Prostate gland (tissue), 2 donors: ENCODE results near the gene TAF10.

Source experiments
- POLR2AphosphoS5 ChIP-seq: sonication (generic); formaldehyde crosslinking; IDR thresholded peaks from one replicate; pipeline ENCODE4 v1.6.1; 2017; ENCODE audit warnings: antibody characterized with exemption
- TF ChIP-seq, protein P1 (sequence below), 4 experiments: fragments of 200-600 bp in 2 of 4; fragments of 450-650 bp in 2 of 4; sonication (generic) in 2 of 4; IDR thresholded peaks; 1 replicate in 3 of 4; 2 replicates in 1 of 4; pipeline ENCODE4 v1.5.1; 2016 to 2019; ENCODE audit warnings: antibody characterized with exemption in 4 of 4, mild to moderate bottlenecking in 2 of 4, moderate library complexity in 2 of 4

DNA sequence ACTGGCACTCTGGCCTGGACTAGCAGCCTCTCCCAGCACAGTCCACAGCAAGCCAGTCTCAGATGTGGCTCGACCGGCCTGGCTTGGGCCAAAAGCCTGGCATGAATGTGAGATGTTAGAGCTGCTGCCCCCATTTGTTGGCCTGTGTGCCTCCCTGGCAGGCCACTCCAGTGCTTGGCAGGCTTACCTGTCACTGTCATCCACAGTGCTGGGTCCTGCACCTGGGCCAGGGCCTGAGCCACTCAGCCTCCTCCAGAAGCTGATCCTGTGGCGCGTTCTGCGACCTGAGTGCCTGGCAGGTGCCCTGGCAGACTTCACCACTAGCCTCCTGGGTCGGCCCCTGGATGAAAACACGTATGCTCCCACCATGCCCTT is 44.7 kb downstream of the TAF10 start:
- TF ChIP-seq, protein P1, sequence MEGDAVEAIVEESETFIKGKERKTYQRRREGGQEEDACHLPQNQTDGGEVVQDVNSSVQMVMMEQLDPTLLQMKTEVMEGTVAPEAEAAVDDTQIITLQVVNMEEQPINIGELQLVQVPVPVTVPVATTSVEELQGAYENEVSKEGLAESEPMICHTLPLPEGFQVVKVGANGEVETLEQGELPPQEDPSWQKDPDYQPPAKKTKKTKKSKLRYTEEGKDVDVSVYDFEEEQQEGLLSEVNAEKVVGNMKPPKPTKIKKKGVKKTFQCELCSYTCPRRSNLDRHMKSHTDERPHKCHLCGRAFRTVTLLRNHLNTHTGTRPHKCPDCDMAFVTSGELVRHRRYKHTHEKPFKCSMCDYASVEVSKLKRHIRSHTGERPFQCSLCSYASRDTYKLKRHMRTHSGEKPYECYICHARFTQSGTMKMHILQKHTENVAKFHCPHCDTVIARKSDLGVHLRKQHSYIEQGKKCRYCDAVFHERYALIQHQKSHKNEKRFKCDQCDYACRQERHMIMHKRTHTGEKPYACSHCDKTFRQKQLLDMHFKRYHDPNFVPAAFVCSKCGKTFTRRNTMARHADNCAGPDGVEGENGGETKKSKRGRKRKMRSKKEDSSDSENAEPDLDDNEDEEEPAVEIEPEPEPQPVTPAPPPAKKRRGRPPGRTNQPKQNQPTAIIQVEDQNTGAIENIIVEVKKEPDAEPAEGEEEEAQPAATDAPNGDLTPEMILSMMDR (IDR thresholded peaks at IDR 0.05), result no peak
- TF ChIP-seq POLR2AphosphoS5, result no peak
